AG04450 (cell line): ENCODE measurements around the gene C19orf53. TPM values are rescaled to one million over a fixed set of nuclear protein-coding genes. Genes with fewer than 3 reads are reported as not detected.

Source experiments
- CTCF ChIA-PET: fragments of 300-600, 350-600 bp; formaldehyde crosslinking; extraction: SDS; loops from one replicate; lab custom pipeline; 2022; ENCODE audit warnings: antibody characterized with exemption, inconsistent platforms; lab: Charles Lee
- POLR2A ChIA-PET: fragments of 350-600 bp; formaldehyde crosslinking; extraction: SDS; loops from one replicate; lab custom pipeline; 2021; ENCODE audit warnings: antibody characterized with exemption, inconsistent platforms; lab: Yijun Ruan, JAX
- DNase-seq: peaks from one replicate; pipeline ENCODE4 v3.0.0-alpha.2; 2011; ENCODE audit warnings: low read depth, low spot score
- H3K27ac ChIP-seq: one replicate; pipeline ENCODE4 v1.5.1; 2012; ENCODE audit warnings: low read depth, low read length, control low read depth
- H3K27me3 ChIP-seq: one replicate; pipeline ENCODE4 v1.6.0; 2012; ENCODE audit warnings: low read length; ENCODE audit not compliant: control insufficient read depth, insufficient read depth
- H3K4me3 ChIP-seq: 2 replicates; pipeline ENCODE4 v1.5.1; 2011; ENCODE audit warnings: mild to moderate bottlenecking, low read depth, low read length, control low read depth
- H3K9me3 ChIP-seq: 2 replicates; pipeline ENCODE4 v1.5.1; 2012; ENCODE audit warnings: low read length; ENCODE audit not compliant: control insufficient read depth, insufficient read depth
- polyA plus RNA-seq: library from polyadenylated mRNA; depleted of rRNA; stranded (reverse); fragments of >200 nt; gene quantifications from 2 replicates; pipeline ENCODE4 v1.2.3, GENCODE V29; 2011
- TF ChIP-seq, protein P1 (sequence below): IDR thresholded peaks from 2 replicates; pipeline ENCODE4 v1.5.1; 2011; ENCODE audit warnings: low read depth, low read length, control low read depth, inconsistent platforms

Gene C19orf53
- polyA plus RNA-seq, 1 experiment: 145 TPM

GRCh38 chr19:13794757-13795589, 20.7 kb downstream of the C19orf53 start, which contains the start of gene ZSWIM4:
TSS of gene ZSWIM4 (plus strand) at chr19:13795443. CDS start at chr19:13795649, 206 bp downstream.
- CTCF ChIA-PET: interaction anchor here (1.0 kb wide), 1 partner anchor 69 kb away, joined by 4 read pairs; no protein-coding TSS in a partner anchor
- peak; percentile 98 for DNase-seq
- H3K9me3 ChIP-seq: no peaks in the 10 kb centered on the region; the same call in 1 of the 2 replicates
- peak within 1 kb of the TSS; percentile 87 for H3K4me3 ChIP-seq
- POLR2A ChIA-PET: interaction anchor here (0.6 to 3.9 kb wide), 19 partner anchors 11 to 849 kb away, joined by 3 to 19 read pairs (median 5); partner anchors contain the start of genes C19orf53, MRI1 and RAD23A
- TF ChIP-seq, protein P1, sequence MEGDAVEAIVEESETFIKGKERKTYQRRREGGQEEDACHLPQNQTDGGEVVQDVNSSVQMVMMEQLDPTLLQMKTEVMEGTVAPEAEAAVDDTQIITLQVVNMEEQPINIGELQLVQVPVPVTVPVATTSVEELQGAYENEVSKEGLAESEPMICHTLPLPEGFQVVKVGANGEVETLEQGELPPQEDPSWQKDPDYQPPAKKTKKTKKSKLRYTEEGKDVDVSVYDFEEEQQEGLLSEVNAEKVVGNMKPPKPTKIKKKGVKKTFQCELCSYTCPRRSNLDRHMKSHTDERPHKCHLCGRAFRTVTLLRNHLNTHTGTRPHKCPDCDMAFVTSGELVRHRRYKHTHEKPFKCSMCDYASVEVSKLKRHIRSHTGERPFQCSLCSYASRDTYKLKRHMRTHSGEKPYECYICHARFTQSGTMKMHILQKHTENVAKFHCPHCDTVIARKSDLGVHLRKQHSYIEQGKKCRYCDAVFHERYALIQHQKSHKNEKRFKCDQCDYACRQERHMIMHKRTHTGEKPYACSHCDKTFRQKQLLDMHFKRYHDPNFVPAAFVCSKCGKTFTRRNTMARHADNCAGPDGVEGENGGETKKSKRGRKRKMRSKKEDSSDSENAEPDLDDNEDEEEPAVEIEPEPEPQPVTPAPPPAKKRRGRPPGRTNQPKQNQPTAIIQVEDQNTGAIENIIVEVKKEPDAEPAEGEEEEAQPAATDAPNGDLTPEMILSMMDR: no peak
- no peaks in the 10 kb centered on the region for H3K27me3 ChIP-seq
- peak within 1 kb of the TSS; percentile 99 for H3K27ac ChIP-seq

- ChIA-PET POLR2A (interaction anchor here (0.6 to 3.9 kb wide), 11 partner anchors 8 to 64 kb away, joined by 3 to 19 read pairs (median 5); partner anchors contain the start of gene C19orf53), CTCF (interaction anchor here (1.3 to 2.7 kb wide), 2 partner anchors 43 to 67 kb away, joined by 3 to 23 read pairs; no protein-coding TSS in a partner anchor)
- peak overlapping the region; percentile 97 for H3K27ac ChIP-seq
- H3K4me3 ChIP-seq: peak overlapping the region; percentile 80
- no peak for DNase-seq
- TF ChIP-seq, protein P1: no peak
- H3K27me3 ChIP-seq: no peaks in the 10 kb centered on the region
- no peaks in the 10 kb centered on the region; the same call in 1 of the 2 replicates for H3K9me3 ChIP-seq
These were observed 21.5 kb downstream of the C19orf53 start for GRCh38 chr19:13795595-13796300.

- POLR2A ChIA-PET: interaction anchor here (1.1 to 3.9 kb wide), 8 partner anchors 9 to 66 kb away, joined by 3 to 19 read pairs (median 4); partner anchors contain the start of gene C19orf53
- TF ChIP-seq, protein P1: peak; percentile 52
- Histone ChIP-seq H3K4me3 (peak overlapping the region; percentile 80), H3K27me3 (no peaks in the 10 kb centered on the region), H3K27ac (peak overlapping the region; percentile 97), H3K9me3 (no peaks in the 10 kb centered on the region; the same call in 1 of the 2 replicates)
- DNase-seq: peak; percentile 86
- CTCF ChIA-PET: interaction anchor here (0.6 to 2.7 kb wide), 5 partner anchors 12 to 66 kb away, joined by 3 to 23 read pairs (median 3); no protein-coding TSS in a partner anchor
These were observed 22.2 kb downstream of the C19orf53 start for GRCh38 chr19:13796301-13797057.

GRCh38 chr19:13797058-13797440, 22.8 kb downstream of the C19orf53 start:
- POLR2A ChIA-PET: interaction anchor here (1.1 to 3.9 kb wide), 6 partner anchors 9 to 66 kb away, joined by 3 to 19 read pairs (median 4); partner anchors contain the start of gene C19orf53
- TF ChIP-seq, protein P1: no peak
- CTCF ChIA-PET: interaction anchor here (1.2 to 2.7 kb wide), 4 partner anchors 12 to 65 kb away, joined by 3 to 23 read pairs (median 10); no protein-coding TSS in a partner anchor
- Histone ChIP-seq H3K4me3 (peak overlapping the region; percentile 80), H3K9me3 (no peaks in the 10 kb centered on the region; the same call in 1 of the 2 replicates), H3K27me3 (no peaks in the 10 kb centered on the region), H3K27ac (peak overlapping the region; percentile 97)
- no peak for DNase-seq
